Measurements from ENCODE around the gene ADGRE2.

DNA sequence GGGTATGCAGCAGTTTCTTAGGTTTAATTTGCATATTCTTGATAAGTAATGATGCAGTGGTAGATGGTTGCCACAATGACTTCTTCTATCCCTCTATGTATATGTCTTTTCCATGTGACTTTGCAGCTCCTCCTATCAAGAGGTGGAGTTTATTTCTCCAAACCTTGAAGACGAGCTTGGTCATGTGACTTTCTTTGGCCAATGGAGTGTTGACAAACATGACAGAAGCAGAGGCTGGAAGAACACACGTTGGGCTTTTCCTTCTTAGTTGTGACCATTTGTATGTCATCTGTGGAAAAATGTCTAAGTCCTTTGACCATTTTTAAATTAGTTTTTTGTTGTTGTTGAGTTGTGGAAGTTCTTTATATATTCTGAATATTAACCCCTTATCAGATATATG, 56.2 kb downstream of the ADGRE2 start:
- no peak for TF ChIP-seq POLR2AphosphoS5 (IDR thresholded peaks at IDR 0.05; ENCODE audit: borderline replicate concordance, low read depth, low read length)
- TF ChIP-seq EZH2 (IDR thresholded peaks at IDR 0.05), result no peak

Measured in SK-N-MC (cell line).